ENCODE results near the gene INMT.

The INMT gene

GRCh38 chr7:30727061-30727945 is 24.6 kb upstream of the INMT start:
- peak in 1 of 2 donors; percentile 16 for DNase-seq (ENCODE audit: extremely low read depth in 1 of 2, low read depth in 1 of 2)

GRCh38 chr7:30728591-30729100 is 23.3 kb upstream of the INMT start:
- no peak for DNase-seq (ENCODE audit: extremely low read depth in 1 of 2, low read depth in 1 of 2)

DNA sequence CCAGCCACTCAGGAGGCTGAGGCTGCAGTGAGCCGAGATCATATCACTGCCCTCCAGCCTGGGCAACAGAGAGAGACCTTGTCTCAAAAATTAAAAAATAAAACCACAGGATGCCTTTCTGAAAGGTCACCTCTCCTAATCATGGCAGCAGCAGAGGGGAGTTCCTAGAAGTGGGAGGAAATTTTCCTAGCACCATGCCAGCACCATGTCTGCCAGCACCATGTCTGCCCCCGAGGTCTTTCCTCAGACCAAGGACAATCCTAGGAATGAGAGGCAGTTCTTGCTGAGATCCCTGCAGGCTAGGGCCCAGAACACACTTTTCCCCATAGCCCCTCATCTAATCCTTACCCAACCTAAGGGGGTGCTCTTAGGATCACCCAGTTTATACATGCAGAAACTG is 22.3 kb upstream of the INMT start:
- no peak for DNase-seq (ENCODE audit: extremely low read depth in 1 of 2, low read depth in 1 of 2)

DNA sequence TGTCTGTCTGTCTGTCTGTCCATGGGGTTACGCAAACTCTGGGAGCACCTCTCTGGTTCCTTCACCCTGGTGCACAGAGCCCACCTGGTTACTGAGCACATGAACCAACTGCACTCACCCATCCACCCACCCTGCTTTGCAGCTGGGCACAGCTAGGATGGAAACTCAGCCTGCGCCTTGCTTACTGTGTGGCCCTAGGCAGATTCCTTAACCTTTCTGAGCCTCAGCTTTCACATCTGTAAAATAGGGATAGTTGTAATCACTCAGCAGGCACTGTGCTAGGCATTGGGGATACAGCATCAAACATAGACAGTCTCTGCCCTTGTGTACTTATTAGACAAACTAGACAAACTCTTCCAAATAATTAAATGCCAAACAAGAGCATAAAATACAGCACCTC is 21.8 kb upstream of the INMT start:
- DNase-seq (ENCODE audit: extremely low read depth in 1 of 2, low read depth in 1 of 2) = no peak

GRCh38 chr7:30730996-30731395 is 20.9 kb upstream of the INMT start:
- DNase-seq (ENCODE audit: extremely low read depth in 1 of 2, low read depth in 1 of 2) = no peak

DNA sequence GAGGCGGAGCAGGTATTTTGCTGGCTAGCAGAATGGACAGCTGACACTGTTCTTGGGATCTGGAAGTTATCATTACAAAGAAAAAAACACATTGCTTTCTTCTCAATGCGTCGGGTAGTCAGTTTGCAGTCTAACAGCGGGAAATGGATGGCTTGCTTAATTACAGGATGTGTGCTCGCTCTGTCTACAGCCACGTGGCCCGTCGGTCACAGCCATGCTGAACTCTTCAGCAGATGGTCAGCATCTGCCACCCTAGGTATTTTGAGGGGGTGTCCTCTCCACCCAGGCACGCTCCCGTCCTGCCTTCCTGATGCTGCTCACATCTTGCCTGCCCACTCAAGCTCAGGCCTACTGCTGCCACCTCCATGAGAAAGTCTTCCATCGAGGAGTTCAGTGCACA is 20.4 kb upstream of the INMT start:
- no peak for DNase-seq (ENCODE audit: extremely low read depth in 1 of 2, low read depth in 1 of 2)

DNA sequence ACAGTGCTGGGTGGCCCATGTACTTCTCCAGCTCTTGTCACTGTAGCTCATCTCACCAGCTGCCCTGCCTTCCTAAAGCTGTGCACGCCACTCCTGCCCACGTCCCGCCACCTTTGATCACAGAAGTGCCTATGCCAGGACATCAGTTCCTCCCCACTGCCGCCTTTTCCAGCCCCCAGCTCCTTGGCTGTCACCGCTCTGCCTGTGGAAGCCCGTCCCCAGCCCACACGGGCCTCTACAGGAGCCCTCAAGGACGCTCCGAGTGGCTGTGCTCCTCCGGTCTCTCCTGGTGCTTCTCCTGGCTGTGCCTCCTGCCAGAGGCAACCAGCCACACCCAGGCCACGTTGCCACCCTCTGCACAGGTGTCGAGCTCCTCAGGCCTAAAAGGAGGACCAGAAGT is 19.3 kb upstream of the INMT start:
- DNase-seq (ENCODE audit: extremely low read depth in 1 of 2, low read depth in 1 of 2) = no peak

DNA sequence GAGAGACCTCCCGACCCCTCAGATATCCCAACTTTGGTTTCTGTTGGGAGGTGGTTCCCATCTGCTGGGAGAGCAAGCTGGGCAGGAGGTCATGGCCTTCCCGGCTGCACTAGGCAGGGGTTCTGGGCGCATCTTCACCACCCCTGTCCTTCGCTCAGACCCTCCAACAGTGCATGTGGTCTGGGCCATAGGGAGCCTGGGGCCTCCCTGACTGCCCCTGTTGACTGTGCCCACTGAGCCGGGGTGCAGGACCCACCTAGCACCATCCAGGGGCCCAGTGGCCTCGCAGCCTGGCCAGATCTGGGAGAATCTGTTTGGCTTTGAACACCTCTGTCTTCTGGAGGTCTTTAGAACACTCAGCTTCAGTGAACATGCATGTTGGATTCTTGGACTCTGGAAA is 18.7 kb upstream of the INMT start:
- no peak for DNase-seq (ENCODE audit: extremely low read depth in 1 of 2, low read depth in 1 of 2)

GRCh38 chr7:30733691-30734090 is 18.2 kb upstream of the INMT start:
- no peak for DNase-seq (ENCODE audit: extremely low read depth in 1 of 2, low read depth in 1 of 2)

GRCh38 chr7:30734497-30734896 is 17.4 kb upstream of the INMT start:
- no peak for DNase-seq (ENCODE audit: extremely low read depth in 1 of 2, low read depth in 1 of 2)

DNA sequence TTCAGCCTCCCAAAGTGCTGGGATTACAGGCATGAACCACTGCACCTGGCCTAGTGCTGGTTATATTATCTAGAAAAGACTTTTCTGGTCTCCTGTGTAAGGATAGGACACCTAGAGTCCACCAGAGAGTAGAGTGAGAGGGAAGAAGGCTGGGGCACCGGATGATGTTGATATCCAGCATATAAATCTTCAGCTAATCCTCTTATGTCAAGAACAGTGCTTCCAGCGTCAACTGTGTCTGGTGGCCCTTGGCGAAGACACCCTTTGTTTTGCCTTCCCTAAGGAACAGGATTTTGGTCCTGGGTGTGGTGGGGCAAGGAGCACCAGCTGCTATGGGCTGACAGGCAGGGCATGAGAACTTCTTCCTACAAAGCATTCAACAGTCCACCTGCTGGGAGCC is 16.3 kb upstream of the INMT start:
- DNase-seq (ENCODE audit: extremely low read depth in 1 of 2, low read depth in 1 of 2) = no peak

DNA sequence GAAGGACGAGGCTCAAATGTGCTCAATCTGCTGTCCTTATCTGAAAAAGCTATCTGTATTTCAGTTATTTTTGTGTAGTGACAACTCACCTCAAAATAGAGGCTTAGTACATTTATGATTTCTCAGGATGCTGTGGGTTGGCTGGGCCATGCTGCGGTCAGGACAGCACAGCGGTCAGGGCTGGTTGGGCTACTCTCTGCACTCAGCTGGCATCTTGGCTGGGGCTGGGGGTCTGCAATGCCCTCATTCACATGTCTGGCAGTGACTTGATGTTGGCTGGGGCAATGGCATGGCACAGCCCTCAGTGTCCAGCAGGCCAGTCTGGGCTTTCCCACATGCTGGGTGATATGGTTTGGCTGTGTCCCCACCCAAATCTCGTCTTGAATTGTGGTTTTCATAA is 15.6 kb upstream of the INMT start:
- no peak for DNase-seq (ENCODE audit: extremely low read depth in 1 of 2, low read depth in 1 of 2)

DNA sequence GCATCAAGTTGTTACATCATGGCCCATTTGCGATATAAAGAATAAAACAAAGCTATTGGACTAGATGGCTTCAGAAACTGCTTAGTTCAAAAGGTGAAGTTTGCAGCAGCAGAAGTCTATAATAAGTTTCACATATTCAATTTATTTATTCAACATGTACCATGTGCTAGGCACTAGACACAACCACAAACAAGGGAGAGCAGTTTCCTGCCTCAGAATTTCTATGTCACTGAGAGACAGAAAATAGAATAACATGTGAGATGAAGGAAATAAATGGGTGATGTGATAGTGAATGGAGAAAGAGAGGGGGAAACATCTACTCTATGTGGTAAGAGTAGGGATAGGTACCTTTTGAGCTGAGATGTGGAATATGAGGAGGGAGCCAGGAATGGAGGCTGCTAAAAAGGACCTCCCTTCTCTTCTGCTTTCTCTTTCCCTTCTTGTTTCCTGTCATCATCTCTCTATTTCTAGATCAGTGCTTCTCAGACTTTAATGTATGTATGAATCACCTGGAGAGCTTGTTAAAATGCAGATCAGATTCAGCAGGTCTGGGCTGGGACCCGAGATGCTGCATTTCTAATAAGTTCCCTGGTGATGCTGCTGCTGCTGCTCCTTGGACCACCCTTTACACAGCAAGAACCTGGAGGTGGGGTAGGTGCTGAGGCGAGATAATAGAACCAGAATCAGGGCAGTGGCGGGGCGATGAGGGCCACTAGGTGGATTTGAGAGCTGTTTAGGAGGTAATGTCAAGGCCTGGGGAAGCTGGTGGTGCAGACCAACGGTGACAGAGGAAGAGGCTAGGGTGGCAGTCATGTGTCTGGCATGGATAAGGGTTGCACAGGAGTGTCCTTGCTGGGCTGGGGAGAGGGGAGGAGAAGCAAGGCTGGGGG is 13.7 kb upstream of the INMT start:
- DNase-seq (ENCODE audit: extremely low read depth in 1 of 2, low read depth in 1 of 2) = no peak

GRCh38 chr7:30739691-30740090 is 12.2 kb upstream of the INMT start:
- DNase-seq (ENCODE audit: extremely low read depth in 1 of 2, low read depth in 1 of 2) = no peak

DNA sequence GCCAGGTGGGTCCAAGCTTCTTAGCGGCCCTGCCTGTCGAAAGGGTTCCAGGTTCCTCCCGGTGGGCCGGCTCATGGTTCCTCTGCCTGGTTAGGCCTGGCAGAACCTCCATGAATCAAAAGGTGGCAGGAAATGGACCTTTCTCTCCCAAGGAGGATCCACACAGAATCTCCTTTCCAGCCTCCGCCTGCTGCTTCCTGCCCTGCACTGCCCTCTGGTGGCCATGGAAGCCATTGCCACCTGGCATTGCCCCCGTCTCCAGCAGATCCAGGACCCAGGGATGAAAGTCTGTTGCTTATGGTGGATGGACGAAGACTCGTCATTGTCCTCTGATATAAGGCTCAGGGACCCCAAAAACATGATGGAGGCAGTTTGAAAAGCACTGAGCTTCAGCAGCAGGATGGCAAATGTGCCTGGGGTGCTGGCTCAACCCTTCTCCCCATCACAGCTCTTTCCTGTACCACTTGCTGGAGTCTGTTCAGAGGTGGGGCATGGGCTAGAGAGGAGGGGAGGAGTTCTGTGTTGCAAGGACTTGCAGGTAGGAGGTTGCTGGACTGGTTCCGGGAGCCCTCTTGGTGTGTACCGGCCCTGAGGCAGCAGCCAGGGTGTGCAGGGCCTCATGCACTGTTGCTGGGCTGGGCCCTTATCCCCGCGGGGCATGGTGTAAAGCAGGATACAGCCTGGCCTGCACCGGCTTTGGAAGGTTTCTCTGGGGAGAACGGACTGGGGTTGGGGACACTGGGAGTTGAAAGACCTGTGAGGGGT is 11.3 kb upstream of the INMT start:
- peak; percentile 27 to 70 for DNase-seq (ENCODE audit: extremely low read depth in 1 of 2, low read depth in 1 of 2)

- no peak for DNase-seq (ENCODE audit: extremely low read depth in 1 of 2, low read depth in 1 of 2)
Measured at GRCh38 chr7:30741289-30741688, 10.6 kb upstream of the INMT start.

GRCh38 chr7:30743371-30744074 is 8.4 kb upstream of the INMT start:
- DNase-seq (ENCODE audit: extremely low read depth in 1 of 2, low read depth in 1 of 2) = no peak

DNA sequence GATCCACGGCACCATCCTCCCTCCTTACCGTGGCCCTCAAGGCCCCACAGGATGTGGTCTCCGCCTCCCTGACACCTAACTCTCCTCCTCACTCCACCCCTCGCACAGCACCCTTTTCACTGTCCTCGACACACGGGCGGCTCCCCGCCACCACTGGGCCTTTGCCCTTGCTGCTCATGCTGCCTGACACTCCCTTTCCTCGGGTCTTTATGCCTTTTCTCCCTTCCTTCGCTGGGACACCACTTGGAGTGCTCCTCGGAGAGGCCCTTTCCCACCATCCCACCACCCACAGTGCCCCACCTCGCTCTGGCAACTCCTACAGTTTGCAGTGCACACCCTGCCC is 7.9 kb upstream of the INMT start:
- no peak for DNase-seq (ENCODE audit: extremely low read depth in 1 of 2, low read depth in 1 of 2)

DNA sequence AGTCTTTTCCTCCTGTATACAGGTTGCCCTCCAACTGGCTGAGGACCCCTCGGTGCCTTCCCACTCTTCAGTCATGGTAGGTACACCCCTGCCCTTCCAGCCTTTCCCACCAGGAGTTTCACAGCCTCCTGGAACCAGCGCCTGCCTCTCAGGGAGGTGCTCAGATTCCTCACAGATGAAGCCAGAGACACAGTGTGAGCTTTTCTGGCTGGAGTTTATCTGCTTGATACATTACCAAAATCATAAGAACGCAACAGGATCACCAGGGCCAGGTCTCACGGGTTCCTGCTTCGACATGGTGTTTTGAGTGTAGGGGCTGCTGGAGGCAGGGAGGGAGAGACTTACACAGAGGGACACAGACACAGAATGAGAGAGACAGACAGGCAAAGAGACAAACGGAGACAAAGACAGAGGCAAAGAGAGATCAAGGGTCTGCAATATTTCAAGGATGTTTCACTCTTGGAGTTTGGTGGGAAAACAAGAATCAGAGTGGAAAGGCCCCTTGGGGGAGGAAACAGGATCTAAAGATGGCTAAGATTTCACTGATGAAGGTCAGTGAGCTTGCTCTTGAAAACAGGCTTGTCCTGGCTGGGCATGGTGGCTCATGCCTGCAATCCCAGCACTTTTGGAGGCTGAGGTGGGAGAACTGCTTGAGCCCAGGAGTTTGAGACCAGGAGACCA is 6.5 kb upstream of the INMT start:
- no peak for DNase-seq (ENCODE audit: extremely low read depth in 1 of 2, low read depth in 1 of 2)

- DNase-seq (ENCODE audit: extremely low read depth in 1 of 2, low read depth in 1 of 2) = no peak
Measured at GRCh38 chr7:30750010-30750409, 1.9 kb upstream of the INMT start.
